ENCODE measurements around the gene PCBP3. TPM values are rescaled to one million over a fixed set of nuclear protein-coding genes. Genes with fewer than 3 reads are reported as not detected.
"Not testable (repeated sequence)": the region's sequence is repeated elsewhere in the genome, so short reads cannot be mapped to it uniquely, and the experiment has no call there.

The PCBP3 gene
- total RNA-seq, 6 experiments from 2014 or later, result not detected

GRCh38 chr21:45622416-45623097 is 21.0 kb upstream of the PCBP3 start:
- DNase-seq, result no peak
- peaks cover 8% of the 10 kb centered on the region for H3K9me3 Mint-ChIP-seq

GRCh38 chr21:45623436-45623835 is 20.1 kb upstream of the PCBP3 start:
- H3K9me3 Mint-ChIP-seq, result peaks cover 8% of the 10 kb centered on the region

More at GRCh38 chr21:45622416-45623097, 21.0 kb upstream of the PCBP3 start:
- no peak for TF ChIP-seq CTCF (IDR thresholded peaks at IDR 0.05)
- Mint-ChIP-seq H3K36me3 (ENCODE audit: low read depth) (peaks cover 7% of the 10 kb centered on the region), H3K4me3 (no peak overlapping the region), H3K27me3 (ENCODE audit: insufficient read depth) (peaks cover 60% of the 10 kb centered on the region), H3K4me1 (ENCODE audit: low read depth) (no peaks in the 10 kb centered on the region), H3K27ac (no peak overlapping the region)

GRCh38 chr21:45626127-45626526 is 17.4 kb upstream of the PCBP3 start:
- not testable (repeated sequence) for DNase-seq; H3K9me3 Mint-ChIP-seq; H3K27ac Mint-ChIP-seq; H3K4me3 Mint-ChIP-seq; H3K4me1 Mint-ChIP-seq (ENCODE audit: low read depth); H3K36me3 Mint-ChIP-seq (ENCODE audit: low read depth)
- peaks cover 38% of the 10 kb centered on the region for H3K27me3 Mint-ChIP-seq (ENCODE audit: insufficient read depth)

More at GRCh38 chr21:45623436-45623835, 20.1 kb upstream of the PCBP3 start:
- Mint-ChIP-seq H3K36me3 (ENCODE audit: low read depth) (peaks cover 7% of the 10 kb centered on the region), H3K27me3 (ENCODE audit: insufficient read depth) (peaks cover 52% of the 10 kb centered on the region), H3K4me1 (ENCODE audit: low read depth) (no peaks in the 10 kb centered on the region), H3K27ac (no peak overlapping the region), H3K4me3 (no peak overlapping the region)
- TF ChIP-seq CTCF (IDR thresholded peaks at IDR 0.05), result no peak
- no peak for DNase-seq

- no peak for TF ChIP-seq CTCF (IDR thresholded peaks at IDR 0.05)
Observed at GRCh38 chr21:45629046-45629981, 14.2 kb upstream of the PCBP3 start.

GRCh38 chr21:45630066-45630694 is 13.3 kb upstream of the PCBP3 start:
- no peak overlapping the region for H3K27ac Mint-ChIP-seq
- no peaks in the 10 kb centered on the region for H3K9me3 Mint-ChIP-seq
- no peaks in the 10 kb centered on the region for H3K36me3 Mint-ChIP-seq (ENCODE audit: low read depth)
- H3K4me1 Mint-ChIP-seq (ENCODE audit: low read depth), result no peaks in the 10 kb centered on the region
- no peak for DNase-seq
- no peak overlapping the region for H3K4me3 Mint-ChIP-seq
- TF ChIP-seq CTCF (IDR thresholded peaks at IDR 0.05), result no peak
- peaks cover 22% of the 10 kb centered on the region for H3K27me3 Mint-ChIP-seq (ENCODE audit: insufficient read depth)

More at GRCh38 chr21:45629046-45629981, 14.2 kb upstream of the PCBP3 start:
- Mint-ChIP-seq H3K27ac (no peak overlapping the region), H3K36me3 (ENCODE audit: low read depth) (no peaks in the 10 kb centered on the region), H3K4me3 (no peak overlapping the region), H3K9me3 (no peaks in the 10 kb centered on the region), H3K27me3 (ENCODE audit: insufficient read depth) (peaks cover 28% of the 10 kb centered on the region), H3K4me1 (ENCODE audit: low read depth) (no peaks in the 10 kb centered on the region)
- DNase-seq, result no peak

Data from HFFc6 (cell line).